Calu3 (cell line): ENCODE results near the gene HP1BP3. TPM values are rescaled to one million over a fixed set of nuclear protein-coding genes. Genes with fewer than 3 reads are reported as not detected.

Source experiments
- BruUV-seq: library from RNA; stranded (reverse); fragments of 400-500 nt; replicated peaks from 2 replicates; lab custom pipeline; 2021; lab: Mats Ljungman, UMichigan
- CTCF ChIA-PET: fragments of 300-600 bp; sonication (Branson Sonifier 250); formaldehyde crosslinking; loops from one replicate; lab custom pipeline; 2022; ENCODE audit warnings: antibody characterized with exemption; lab: Charles Lee
- DNase-seq: peaks from one replicate; pipeline ENCODE4 v3.0.0; 2022
- H3K27ac Mint-ChIP-seq: one replicate; pipeline ENCODE4 v1.8.0; 2022; ENCODE audit warnings: mixed read lengths; ENCODE audit not compliant: unreplicated experiment
- H3K27me3 Mint-ChIP-seq: one replicate; pipeline ENCODE4 v1.8.0; 2022; ENCODE audit warnings: mixed read lengths; ENCODE audit not compliant: unreplicated experiment
- H3K36me3 Mint-ChIP-seq: one replicate; pipeline ENCODE4 v1.8.0; 2022; ENCODE audit warnings: mild to moderate bottlenecking, moderate library complexity, mixed read lengths; ENCODE audit not compliant: insufficient read depth, unreplicated experiment
- H3K4me1 Mint-ChIP-seq: one replicate; pipeline ENCODE4 v1.8.0; 2022; ENCODE audit warnings: mild to moderate bottlenecking, low read depth, mixed read lengths; ENCODE audit not compliant: unreplicated experiment
- H3K4me3 Mint-ChIP-seq: one replicate; pipeline ENCODE4 v1.8.0; 2022; ENCODE audit warnings: mild to moderate bottlenecking, low read depth, moderate library complexity, mixed read lengths; ENCODE audit not compliant: unreplicated experiment
- H3K9me3 Mint-ChIP-seq: one replicate; pipeline ENCODE4 v1.8.0; 2022; ENCODE audit warnings: low read depth, mixed read lengths; ENCODE audit not compliant: unreplicated experiment
- CTCF ChIP-seq: fragments of 200-600 bp; IDR thresholded peaks from one replicate; pipeline ENCODE4 v1.8.0; 2022; ENCODE audit warnings: antibody characterized with exemption; ENCODE audit not compliant: unreplicated experiment
- intact Hi-C: fragments of 100-400 bp; cut with micrococcal nuclease; formaldehyde crosslinking; loops from one replicate; pipeline ENCODE4 v1.10.0; 2022; ENCODE audit not compliant: unreplicated experiment
- total RNA-seq: library from RNA; stranded (reverse); gene quantifications from 2 replicates; pipeline ENCODE4 v1.2.3, GENCODE V29; 2022

HP1BP3 gene
- total RNA-seq, 1 experiment from 2014 or later, result 247 TPM

GRCh38 chr1:20726118-20726911 lies 60.8 kb downstream of the HP1BP3 start:
- Mint-ChIP-seq H3K9me3 (no peaks in the 10 kb centered on the region), H3K36me3 (peaks cover 2% of the 10 kb centered on the region), H3K4me1 (peaks cover 6% of the 10 kb centered on the region), H3K4me3 (no peak overlapping the region), H3K27me3 (peaks cover 27% of the 10 kb centered on the region), H3K27ac (no peak overlapping the region)
- no peak for TF ChIP-seq CTCF
- intact Hi-C loops, result no loop called here
- no TSS peak for BruUV-seq
- CTCF ChIA-PET, result no interaction called here
- DNase-seq, result no peak

- H3K27me3 Mint-ChIP-seq, result peaks cover 21% of the 10 kb centered on the region
- H3K4me3 Mint-ChIP-seq, result no peak overlapping the region
- H3K36me3 Mint-ChIP-seq, result no peaks in the 10 kb centered on the region
- CTCF ChIA-PET, result interaction anchor here (0.6 kb wide), 1 partner anchor 36 kb away, joined by 3 read pairs; no protein-coding TSS in a partner anchor
- intact Hi-C loops, result no loop called here
- no peak overlapping the region for H3K27ac Mint-ChIP-seq
- no peak for DNase-seq
- TF ChIP-seq CTCF, result no peak
- no peaks in the 10 kb centered on the region for H3K9me3 Mint-ChIP-seq
- BruUV-seq, result no TSS peak
- peaks cover 6% of the 10 kb centered on the region for H3K4me1 Mint-ChIP-seq
These were observed 61.7 kb downstream of the HP1BP3 start for GRCh38 chr1:20725189-20726117.

- DNase-seq, result no peak
- peaks cover 12% of the 10 kb centered on the region for H3K27me3 Mint-ChIP-seq
- no TSS peak for BruUV-seq
- peaks cover 6% of the 10 kb centered on the region for H3K4me1 Mint-ChIP-seq
- no peak for TF ChIP-seq CTCF
- H3K27ac Mint-ChIP-seq, result no peak overlapping the region
- CTCF ChIA-PET, result no interaction called here
- H3K36me3 Mint-ChIP-seq, result no peaks in the 10 kb centered on the region
- no peak overlapping the region for H3K4me3 Mint-ChIP-seq
- no peaks in the 10 kb centered on the region for H3K9me3 Mint-ChIP-seq
- intact Hi-C loops, result no loop called here
These were observed 62.5 kb downstream of the HP1BP3 start for GRCh38 chr1:20724364-20725188.
